Measurements from ENCODE around the gene MRGPRD. TPM values are rescaled to one million over a fixed set of nuclear protein-coding genes. Genes with fewer than 3 reads are reported as not detected.

The MRGPRD gene
- total and polyA plus RNA-seq, 2 experiments from 2014 or later, result not detected

DNA sequence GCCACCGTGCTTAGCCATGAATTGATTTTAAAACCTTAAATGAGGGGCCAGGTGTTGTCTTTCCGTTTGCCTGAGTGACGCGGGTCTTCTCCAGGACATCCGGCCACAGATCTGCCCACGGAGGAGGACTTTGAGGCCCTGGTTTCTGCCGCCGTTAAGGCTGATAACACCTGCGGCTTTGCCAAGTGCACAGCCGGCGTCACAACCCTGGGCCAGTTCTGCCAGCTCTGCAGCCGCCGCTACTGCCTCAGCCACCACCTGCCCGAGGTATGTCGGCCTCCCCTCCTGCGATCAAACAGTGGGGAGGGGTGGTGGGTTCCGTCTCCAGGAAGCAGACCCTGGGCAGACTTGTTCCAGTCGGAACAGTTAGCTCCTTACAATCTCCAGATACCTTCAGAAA lies 42.7 kb downstream of the MRGPRD start:
- no peaks in the 10 kb centered on the region for H3K4me1 Mint-ChIP-seq
- no peak overlapping the region for H3K4me2 ChIP-seq
- H3K27ac Mint-ChIP-seq, result no peak overlapping the region

GRCh38 chr11:68936676-68937620 lies 43.8 kb downstream of the MRGPRD start:
- Mint-ChIP-seq H3K4me3 (no peak overlapping the region), H3K9me3 (no peaks in the 10 kb centered on the region), H3K36me3 (ENCODE audit: low read depth) (peaks cover 13% of the 10 kb centered on the region), H3K27me3 (ENCODE audit: insufficient read depth, low read depth, poor library complexity) (peaks cover 9% of the 10 kb centered on the region), H3K27ac (no peak overlapping the region), H3K4me1 (no peaks in the 10 kb centered on the region)
- DNase-seq (ENCODE audit: low spot score), result no peak
- Histone ChIP-seq H3K9me2 (ENCODE audit: insufficient read depth) (no peaks in the 10 kb centered on the region), H3F3A (replicated peaks; ENCODE audit: low read depth) (no peaks in the 10 kb centered on the region), H3K36me3 (ENCODE audit: insufficient read depth) (no peaks in the 10 kb centered on the region), H3K4me1 (ENCODE audit: insufficient read depth) (no peaks in the 10 kb centered on the region), H3K27me3 (ENCODE audit: insufficient read depth) (no peaks in the 10 kb centered on the region), H4K20me1 (replicated peaks; ENCODE audit: insufficient read depth) (no peaks in the 10 kb centered on the region), H3K4me3 (no peak overlapping the region), H3K79me2 (replicated peaks; ENCODE audit: insufficient read depth) (no peaks in the 10 kb centered on the region), H3K27ac (ENCODE audit: low read depth) (no peak overlapping the region), H2AFZ (no peak overlapping the region), H3K4me2 (no peak overlapping the region)
- no peak for ATAC-seq
- no peak for TF ChIP-seq NANOG (IDR thresholded peaks at IDR 0.05; ENCODE audit: borderline replicate concordance)
- TF ChIP-seq, protein P1, sequence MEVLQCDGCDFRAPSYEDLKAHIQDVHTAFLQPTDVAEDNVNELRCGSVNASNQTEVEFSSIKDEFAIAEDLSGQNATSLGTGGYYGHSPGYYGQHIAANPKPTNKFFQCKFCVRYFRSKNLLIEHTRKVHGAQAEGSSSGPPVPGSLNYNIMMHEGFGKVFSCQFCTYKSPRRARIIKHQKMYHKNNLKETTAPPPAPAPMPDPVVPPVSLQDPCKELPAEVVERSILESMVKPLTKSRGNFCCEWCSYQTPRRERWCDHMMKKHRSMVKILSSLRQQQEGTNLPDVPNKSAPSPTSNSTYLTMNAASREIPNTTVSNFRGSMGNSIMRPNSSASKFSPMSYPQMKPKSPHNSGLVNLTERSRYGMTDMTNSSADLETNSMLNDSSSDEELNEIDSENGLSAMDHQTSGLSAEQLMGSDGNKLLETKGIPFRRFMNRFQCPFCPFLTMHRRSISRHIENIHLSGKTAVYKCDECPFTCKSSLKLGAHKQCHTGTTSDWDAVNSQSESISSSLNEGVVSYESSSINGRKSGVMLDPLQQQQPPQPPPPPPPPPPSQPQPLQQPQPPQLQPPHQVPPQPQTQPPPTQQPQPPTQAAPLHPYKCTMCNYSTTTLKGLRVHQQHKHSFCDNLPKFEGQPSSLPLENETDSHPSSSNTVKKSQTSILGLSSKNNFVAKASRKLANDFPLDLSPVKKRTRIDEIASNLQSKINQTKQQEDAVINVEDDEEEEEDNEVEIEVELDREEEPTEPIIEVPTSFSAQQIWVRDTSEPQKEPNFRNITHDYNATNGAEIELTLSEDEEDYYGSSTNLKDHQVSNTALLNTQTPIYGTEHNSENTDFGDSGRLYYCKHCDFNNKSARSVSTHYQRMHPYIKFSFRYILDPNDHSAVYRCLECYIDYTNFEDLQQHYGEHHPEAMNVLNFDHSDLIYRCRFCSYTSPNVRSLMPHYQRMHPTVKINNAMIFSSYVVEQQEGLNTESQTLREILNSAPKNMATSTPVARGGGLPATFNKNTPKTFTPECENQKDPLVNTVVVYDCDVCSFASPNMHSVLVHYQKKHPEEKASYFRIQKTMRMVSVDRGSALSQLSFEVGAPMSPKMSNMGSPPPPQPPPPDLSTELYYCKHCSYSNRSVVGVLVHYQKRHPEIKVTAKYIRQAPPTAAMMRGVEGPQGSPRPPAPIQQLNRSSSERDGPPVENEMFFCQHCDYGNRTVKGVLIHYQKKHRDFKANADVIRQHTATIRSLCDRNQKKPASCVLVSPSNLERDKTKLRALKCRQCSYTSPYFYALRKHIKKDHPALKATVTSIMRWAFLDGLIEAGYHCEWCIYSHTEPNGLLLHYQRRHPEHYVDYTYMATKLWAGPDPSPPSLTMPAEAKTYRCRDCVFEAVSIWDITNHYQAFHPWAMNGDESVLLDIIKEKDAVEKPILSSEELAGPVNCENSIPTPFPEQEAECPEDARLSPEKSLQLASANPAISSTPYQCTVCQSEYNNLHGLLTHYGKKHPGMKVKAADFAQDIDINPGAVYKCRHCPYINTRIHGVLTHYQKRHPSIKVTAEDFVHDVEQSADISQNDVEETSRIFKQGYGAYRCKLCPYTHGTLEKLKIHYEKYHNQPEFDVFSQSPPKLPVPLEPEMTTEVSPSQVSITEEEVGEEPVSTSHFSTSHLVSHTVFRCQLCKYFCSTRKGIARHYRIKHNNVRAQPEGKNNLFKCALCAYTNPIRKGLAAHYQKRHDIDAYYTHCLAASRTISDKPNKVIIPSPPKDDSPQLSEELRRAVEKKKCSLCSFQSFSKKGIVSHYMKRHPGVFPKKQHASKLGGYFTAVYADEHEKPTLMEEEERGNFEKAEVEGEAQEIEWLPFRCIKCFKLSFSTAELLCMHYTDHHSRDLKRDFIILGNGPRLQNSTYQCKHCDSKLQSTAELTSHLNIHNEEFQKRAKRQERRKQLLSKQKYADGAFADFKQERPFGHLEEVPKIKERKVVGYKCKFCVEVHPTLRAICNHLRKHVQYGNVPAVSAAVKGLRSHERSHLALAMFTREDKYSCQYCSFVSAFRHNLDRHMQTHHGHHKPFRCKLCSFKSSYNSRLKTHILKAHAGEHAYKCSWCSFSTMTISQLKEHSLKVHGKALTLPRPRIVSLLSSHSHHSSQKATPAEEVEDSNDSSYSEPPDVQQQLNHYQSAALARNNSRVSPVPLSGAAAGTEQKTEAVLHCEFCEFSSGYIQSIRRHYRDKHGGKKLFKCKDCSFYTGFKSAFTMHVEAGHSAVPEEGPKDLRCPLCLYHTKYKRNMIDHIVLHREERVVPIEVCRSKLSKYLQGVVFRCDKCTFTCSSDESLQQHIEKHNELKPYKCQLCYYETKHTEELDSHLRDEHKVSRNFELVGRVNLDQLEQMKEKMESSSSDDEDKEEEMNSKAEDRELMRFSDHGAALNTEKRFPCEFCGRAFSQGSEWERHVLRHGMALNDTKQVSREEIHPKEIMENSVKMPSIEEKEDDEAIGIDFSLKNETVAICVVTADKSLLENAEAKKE (CRISPR knock-in tag; IDR thresholded peaks at IDR 0.05), result no peak
- TF ChIP-seq STAT1 (IDR thresholded peaks at IDR 0.05; ENCODE audit: unreplicated experiment), result no peak
- no peak for TF ChIP-seq EZH2phosphoT487 (IDR thresholded peaks at IDR 0.05; ENCODE audit: unreplicated experiment)
- no peak for TF ChIP-seq ZNF114 (CRISPR knock-in tag; IDR thresholded peaks at IDR 0.05)
- TF ChIP-seq, protein P2, sequence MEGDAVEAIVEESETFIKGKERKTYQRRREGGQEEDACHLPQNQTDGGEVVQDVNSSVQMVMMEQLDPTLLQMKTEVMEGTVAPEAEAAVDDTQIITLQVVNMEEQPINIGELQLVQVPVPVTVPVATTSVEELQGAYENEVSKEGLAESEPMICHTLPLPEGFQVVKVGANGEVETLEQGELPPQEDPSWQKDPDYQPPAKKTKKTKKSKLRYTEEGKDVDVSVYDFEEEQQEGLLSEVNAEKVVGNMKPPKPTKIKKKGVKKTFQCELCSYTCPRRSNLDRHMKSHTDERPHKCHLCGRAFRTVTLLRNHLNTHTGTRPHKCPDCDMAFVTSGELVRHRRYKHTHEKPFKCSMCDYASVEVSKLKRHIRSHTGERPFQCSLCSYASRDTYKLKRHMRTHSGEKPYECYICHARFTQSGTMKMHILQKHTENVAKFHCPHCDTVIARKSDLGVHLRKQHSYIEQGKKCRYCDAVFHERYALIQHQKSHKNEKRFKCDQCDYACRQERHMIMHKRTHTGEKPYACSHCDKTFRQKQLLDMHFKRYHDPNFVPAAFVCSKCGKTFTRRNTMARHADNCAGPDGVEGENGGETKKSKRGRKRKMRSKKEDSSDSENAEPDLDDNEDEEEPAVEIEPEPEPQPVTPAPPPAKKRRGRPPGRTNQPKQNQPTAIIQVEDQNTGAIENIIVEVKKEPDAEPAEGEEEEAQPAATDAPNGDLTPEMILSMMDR (conservative IDR thresholded peaks at IDR 0.05; ENCODE audit: low read depth in 2 of 2), result no peak
- TF ChIP-seq EZH2 (IDR thresholded peaks at IDR 0.05; ENCODE audit: low read depth, unreplicated experiment), result no peak

More for the DNA sequence above, 42.7 kb downstream of the MRGPRD start:
- H3K79me2 ChIP-seq (replicated peaks; ENCODE audit: insufficient read depth), result no peaks in the 10 kb centered on the region
- Mint-ChIP-seq H3K36me3 (ENCODE audit: low read depth) (peaks cover 11% of the 10 kb centered on the region), H3K4me3 (no peak overlapping the region), H3K27me3 (ENCODE audit: insufficient read depth, low read depth, poor library complexity) (peaks cover 7% of the 10 kb centered on the region), H3K9me3 (no peaks in the 10 kb centered on the region)
- no peaks in the 10 kb centered on the region for H3K4me1 ChIP-seq (ENCODE audit: insufficient read depth)
- DNase-seq (ENCODE audit: low spot score), result no peak
- TF ChIP-seq STAT1 (IDR thresholded peaks at IDR 0.05; ENCODE audit: unreplicated experiment) (no peak), ZNF114 (CRISPR knock-in tag; IDR thresholded peaks at IDR 0.05) (no peak), CREB1 (CRISPR knock-in tag; IDR thresholded peaks at IDR 0.05; ENCODE audit: low read depth) (no peak), NANOG (IDR thresholded peaks at IDR 0.05; ENCODE audit: borderline replicate concordance) (no peak), EZH2 (IDR thresholded peaks at IDR 0.05; ENCODE audit: low read depth, unreplicated experiment) (no peak)
- TF ChIP-seq, protein P2 (conservative IDR thresholded peaks at IDR 0.05; ENCODE audit: low read depth in 2 of 2), result no peak
- H3K4me3 ChIP-seq, result no peak overlapping the region
- H2AFZ ChIP-seq, result no peak overlapping the region
- H3K27ac ChIP-seq (ENCODE audit: low read depth), result no peak overlapping the region
- H3K36me3 ChIP-seq (ENCODE audit: insufficient read depth), result no peaks in the 10 kb centered on the region
- no peaks in the 10 kb centered on the region for H4K20me1 ChIP-seq (replicated peaks; ENCODE audit: insufficient read depth)
- no peaks in the 10 kb centered on the region for H3K9me2 ChIP-seq (ENCODE audit: insufficient read depth)
- H3K27me3 ChIP-seq (ENCODE audit: insufficient read depth), result no peaks in the 10 kb centered on the region
- no peaks in the 10 kb centered on the region for H3F3A ChIP-seq (replicated peaks; ENCODE audit: low read depth)
- no peak for ATAC-seq

Measured in GM23338 (cell line).